Stromal cell of bone marrow (primary cell): ENCODE measurements around the gene RPE65.
"Not testable (repeated sequence)": the region's sequence is repeated elsewhere in the genome, so short reads cannot be mapped to it uniquely, and the experiment has no call there.

Experiments
- DNase-seq: peaks from one replicate; pipeline ENCODE4 v3.0.0-alpha.2; 2012; ENCODE audit warnings: low read depth

Gene RPE65

GRCh38 chr1:68453060-68453670 lies 3.4 kb upstream of the RPE65 start:
- DNase-seq, result no peak

- no peak for DNase-seq
Measured at GRCh38 chr1:68448365-68448764, 1.4 kb downstream of the RPE65 start.

- DNase-seq, result no peak
Measured at GRCh38 chr1:68445709-68446108, 4.0 kb downstream of the RPE65 start.

- DNase-seq, result peak; percentile 57
Measured at GRCh38 chr1:68442822-68443556, 6.8 kb downstream of the RPE65 start.

- no peak for DNase-seq
Measured at GRCh38 chr1:68442006-68442405, 7.7 kb downstream of the RPE65 start.

GRCh38 chr1:68438310-68438709 lies 11.4 kb downstream of the RPE65 start:
- no peak for DNase-seq

GRCh38 chr1:68433395-68433794 lies 16.4 kb downstream of the RPE65 start:
- no peak for DNase-seq

- no peak for DNase-seq
Measured at GRCh38 chr1:68431076-68431475, 18.7 kb downstream of the RPE65 start.

GRCh38 chr1:68429233-68429808 lies 20.4 kb downstream of the RPE65 start:
- no peak for DNase-seq

- no peak for DNase-seq
Measured at GRCh38 chr1:68426594-68426993, 23.2 kb downstream of the RPE65 start.

- no peak for DNase-seq
Measured at GRCh38 chr1:68421350-68421749, 28.4 kb downstream of the RPE65 start.

GRCh38 chr1:68409426-68409825 lies 40.3 kb downstream of the RPE65 start:
- DNase-seq, result peak; percentile 21

- no peak for DNase-seq
Measured at GRCh38 chr1:68401506-68401905, 48.2 kb downstream of the RPE65 start.

GRCh38 chr1:68395575-68395974 lies 54.2 kb downstream of the RPE65 start:
- not testable (repeated sequence) for DNase-seq

GRCh38 chr1:68392474-68392873 lies 57.3 kb downstream of the RPE65 start:
- not testable (repeated sequence) for DNase-seq

GRCh38 chr1:68385798-68386524 lies 63.8 kb downstream of the RPE65 start:
- DNase-seq, result not testable (repeated sequence)

GRCh38 chr1:68384872-68385411 lies 64.8 kb downstream of the RPE65 start:
- DNase-seq, result no peak

GRCh38 chr1:68384321-68384813 lies 65.4 kb downstream of the RPE65 start:
- DNase-seq, result peak; percentile 99

GRCh38 chr1:68383092-68383491 lies 66.7 kb downstream of the RPE65 start:
- DNase-seq, result no peak

GRCh38 chr1:68379085-68379478 lies 70.7 kb downstream of the RPE65 start:
- DNase-seq, result no peak
